Stimulated activated memory B cell treated with anti-CD40 and anti-IgM and Interleukin-4, amounts not matched to agents 10 μg/mL and 1 μg/mL and 100 μg/mL, for 72 hours (primary cell): ENCODE data around the gene TNC.

Experiments used
- ATAC-seq: fragments of 150-1000 bp; cut with Tn5 transposase; 2 replicates; pipeline ENCODE4 v1.10.0; 2021
- H3K27ac Mint-ChIP-seq: one replicate; pipeline ENCODE4 v1.8.0; 2022; ENCODE audit warnings: mild to moderate bottlenecking, mixed read lengths
- H3K27me3 Mint-ChIP-seq: one replicate; pipeline ENCODE4 v1.8.0; 2022; ENCODE audit warnings: mixed read lengths
- H3K36me3 Mint-ChIP-seq: one replicate; pipeline ENCODE4 v1.8.0; 2022; ENCODE audit warnings: mixed read lengths
- H3K4me1 Mint-ChIP-seq: one replicate; pipeline ENCODE4 v1.8.0; 2022; ENCODE audit warnings: mixed read lengths
- H3K4me3 Mint-ChIP-seq: one replicate; pipeline ENCODE4 v1.8.0; 2022; ENCODE audit warnings: mild to moderate bottlenecking, moderate library complexity, mixed read lengths
- H3K9me3 Mint-ChIP-seq: one replicate; pipeline ENCODE4 v1.8.0; 2022; ENCODE audit warnings: mixed read lengths

The TNC gene

GRCh38 chr9:115058684-115059315, 59.2 kb downstream of the TNC start:
- peaks cover 52% of the 10 kb centered on the region for H3K27me3 Mint-ChIP-seq
- H3K36me3 Mint-ChIP-seq = no peaks in the 10 kb centered on the region
- H3K4me1 Mint-ChIP-seq = no peaks in the 10 kb centered on the region
- no peak overlapping the region for H3K27ac Mint-ChIP-seq
- ATAC-seq = no peak
- H3K9me3 Mint-ChIP-seq = no peaks in the 10 kb centered on the region
- no peak overlapping the region for H3K4me3 Mint-ChIP-seq

- Mint-ChIP-seq H3K9me3 (no peaks in the 10 kb centered on the region), H3K36me3 (no peaks in the 10 kb centered on the region)
Observed at GRCh38 chr9:115058175-115058574, 59.8 kb downstream of the TNC start.

GRCh38 chr9:115057559-115057958, 60.4 kb downstream of the TNC start:
- no peak for ATAC-seq
- Mint-ChIP-seq H3K9me3 (no peaks in the 10 kb centered on the region), H3K4me3 (no peak overlapping the region), H3K27me3 (peaks cover 52% of the 10 kb centered on the region), H3K36me3 (no peaks in the 10 kb centered on the region), H3K4me1 (no peaks in the 10 kb centered on the region), H3K27ac (no peak overlapping the region)

More at GRCh38 chr9:115058175-115058574, 59.8 kb downstream of the TNC start:
- peaks cover 52% of the 10 kb centered on the region for H3K27me3 Mint-ChIP-seq
- H3K4me1 Mint-ChIP-seq = no peaks in the 10 kb centered on the region
- ATAC-seq = no peak
- H3K27ac Mint-ChIP-seq = no peak overlapping the region
- H3K4me3 Mint-ChIP-seq = no peak overlapping the region

GRCh38 chr9:115050002-115050490, 67.9 kb downstream of the TNC start:
- no peaks in the 10 kb centered on the region for H3K9me3 Mint-ChIP-seq
- H3K27me3 Mint-ChIP-seq = peaks cover 26% of the 10 kb centered on the region
- H3K36me3 Mint-ChIP-seq = no peaks in the 10 kb centered on the region
- ATAC-seq = no peak
- H3K4me1 Mint-ChIP-seq = no peaks in the 10 kb centered on the region
- H3K27ac Mint-ChIP-seq = no peak overlapping the region
- no peak overlapping the region for H3K4me3 Mint-ChIP-seq

- Mint-ChIP-seq H3K9me3 (no peaks in the 10 kb centered on the region), H3K27me3 (peaks cover 37% of the 10 kb centered on the region), H3K4me1 (peaks cover 14% of the 10 kb centered on the region), H3K27ac (no peak overlapping the region), H3K36me3 (no peaks in the 10 kb centered on the region), H3K4me3 (no peak overlapping the region)
- no peak for ATAC-seq
Observed at GRCh38 chr9:115046824-115047223, 71.1 kb downstream of the TNC start.

GRCh38 chr9:115046199-115046598, 71.8 kb downstream of the TNC start:
- ATAC-seq = no peak
- Mint-ChIP-seq H3K4me1 (peaks cover 14% of the 10 kb centered on the region), H3K27me3 (peaks cover 37% of the 10 kb centered on the region), H3K9me3 (no peaks in the 10 kb centered on the region), H3K4me3 (no peak overlapping the region), H3K36me3 (no peaks in the 10 kb centered on the region), H3K27ac (no peak overlapping the region)

- Mint-ChIP-seq H3K4me3 (no peak overlapping the region), H3K27ac (no peak overlapping the region), H3K27me3 (peaks cover 47% of the 10 kb centered on the region), H3K4me1 (peaks cover 14% of the 10 kb centered on the region), H3K36me3 (no peaks in the 10 kb centered on the region), H3K9me3 (no peaks in the 10 kb centered on the region)
- ATAC-seq = peak; percentile 50
Observed at GRCh38 chr9:115043632-115044031, 74.3 kb downstream of the TNC start.

- Mint-ChIP-seq H3K27ac (peak overlapping the region; percentile 23), H3K27me3 (peaks cover 43% of the 10 kb centered on the region), H3K36me3 (no peaks in the 10 kb centered on the region), H3K9me3 (no peaks in the 10 kb centered on the region), H3K4me1 (peaks cover 14% of the 10 kb centered on the region), H3K4me3 (peak overlapping the region; percentile 4)
- peak; percentile 88 for ATAC-seq
Observed at GRCh38 chr9:115042781-115043509, 75.0 kb downstream of the TNC start.

- H3K27me3 Mint-ChIP-seq = peaks cover 26% of the 10 kb centered on the region
- no peaks in the 10 kb centered on the region for H3K36me3 Mint-ChIP-seq
- no peak overlapping the region for H3K27ac Mint-ChIP-seq
- H3K4me1 Mint-ChIP-seq = peaks cover 30% of the 10 kb centered on the region
- no peak for ATAC-seq
- no peak overlapping the region for H3K4me3 Mint-ChIP-seq
- no peaks in the 10 kb centered on the region for H3K9me3 Mint-ChIP-seq
Observed at GRCh38 chr9:115039516-115040120, 78.3 kb downstream of the TNC start.

GRCh38 chr9:115038178-115038577, 79.8 kb downstream of the TNC start:
- Mint-ChIP-seq H3K4me3 (no peak overlapping the region), H3K4me1 (peaks cover 21% of the 10 kb centered on the region), H3K9me3 (no peaks in the 10 kb centered on the region), H3K36me3 (no peaks in the 10 kb centered on the region), H3K27me3 (peaks cover 23% of the 10 kb centered on the region), H3K27ac (no peak overlapping the region)
- ATAC-seq = no peak

GRCh38 chr9:115036691-115037090, 81.3 kb downstream of the TNC start:
- no peak overlapping the region for H3K4me3 Mint-ChIP-seq
- peaks cover 17% of the 10 kb centered on the region for H3K4me1 Mint-ChIP-seq
- peak overlapping the region; percentile 84 for H3K27ac Mint-ChIP-seq
- H3K27me3 Mint-ChIP-seq = peaks cover 24% of the 10 kb centered on the region
- H3K36me3 Mint-ChIP-seq = no peaks in the 10 kb centered on the region
- ATAC-seq = no peak
- H3K9me3 Mint-ChIP-seq = no peaks in the 10 kb centered on the region

- ATAC-seq = peak; percentile 90
- Mint-ChIP-seq H3K36me3 (no peaks in the 10 kb centered on the region), H3K4me3 (peak overlapping the region; percentile 43), H3K27ac (peak overlapping the region; percentile 84), H3K9me3 (no peaks in the 10 kb centered on the region), H3K27me3 (peaks cover 29% of the 10 kb centered on the region), H3K4me1 (peaks cover 17% of the 10 kb centered on the region)
Observed at GRCh38 chr9:115035841-115036612, 81.9 kb downstream of the TNC start.

- ATAC-seq = no peak
- H3K27ac Mint-ChIP-seq = no peak overlapping the region
- no peaks in the 10 kb centered on the region for H3K36me3 Mint-ChIP-seq
- H3K9me3 Mint-ChIP-seq = no peaks in the 10 kb centered on the region
- H3K4me1 Mint-ChIP-seq = peaks cover 17% of the 10 kb centered on the region
- H3K27me3 Mint-ChIP-seq = peaks cover 29% of the 10 kb centered on the region
- no peak overlapping the region for H3K4me3 Mint-ChIP-seq
Observed at GRCh38 chr9:115034801-115035200, 83.2 kb downstream of the TNC start.

- Mint-ChIP-seq H3K9me3 (no peaks in the 10 kb centered on the region), H3K36me3 (no peaks in the 10 kb centered on the region), H3K27ac (no peak overlapping the region), H3K4me3 (no peak overlapping the region), H3K27me3 (peaks cover 21% of the 10 kb centered on the region), H3K4me1 (peaks cover 17% of the 10 kb centered on the region)
- no peak for ATAC-seq
Observed at GRCh38 chr9:115033800-115034199, 84.2 kb downstream of the TNC start.

GRCh38 chr9:115032296-115032695, 85.7 kb downstream of the TNC start:
- peaks cover 17% of the 10 kb centered on the region for H3K4me1 Mint-ChIP-seq
- no peaks in the 10 kb centered on the region for H3K9me3 Mint-ChIP-seq
- no peak overlapping the region for H3K4me3 Mint-ChIP-seq
- H3K27ac Mint-ChIP-seq = no peak overlapping the region
- no peaks in the 10 kb centered on the region for H3K36me3 Mint-ChIP-seq
- ATAC-seq = no peak
- H3K27me3 Mint-ChIP-seq = peaks cover 19% of the 10 kb centered on the region
